ENCODE measurements around the gene HINT2. TPM values are rescaled to one million over a fixed set of nuclear protein-coding genes. Genes with fewer than 3 reads are reported as not detected.
A peak's percentile ranks its signal among the peaks of the same experiment; 100 is the strongest.

The HINT2 gene
- total RNA-seq, 1 donor from 2014 or later = 24.1 TPM

DNA sequence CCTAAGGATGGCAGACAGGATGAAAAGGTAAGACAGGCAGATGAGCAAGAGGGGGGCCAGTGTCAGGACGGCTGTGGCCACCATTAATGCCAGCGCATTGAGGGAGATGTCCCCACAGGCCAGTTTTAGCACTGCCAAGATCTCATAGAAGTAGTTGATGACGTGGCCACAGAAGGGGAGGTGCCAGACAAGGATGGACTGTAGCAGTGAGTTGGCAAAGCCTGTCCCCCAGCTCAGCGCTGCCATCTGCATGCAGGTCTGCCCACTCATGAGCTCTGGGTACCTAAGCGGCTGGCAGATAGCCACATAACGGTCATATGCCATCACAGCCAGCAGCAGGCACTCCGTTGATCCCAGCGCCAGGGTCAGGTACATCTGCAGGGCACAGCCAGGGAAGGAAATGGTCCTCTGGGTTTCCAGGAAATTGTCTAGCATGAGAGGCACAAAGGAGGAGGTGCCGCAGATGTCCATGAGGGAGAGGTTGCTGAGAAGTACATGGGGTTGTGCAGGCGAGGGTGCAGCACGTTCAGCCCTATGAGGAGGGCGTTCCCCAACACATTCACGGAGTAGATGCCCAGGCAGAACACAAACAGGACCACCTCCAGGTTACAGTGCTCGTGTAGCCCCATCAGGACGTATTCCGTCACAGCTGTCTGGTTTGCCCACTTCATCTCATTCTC is 44.6 kb upstream of the HINT2 start:
- intact Hi-C loops (cut with DNase I) = no loop called here
- peak; percentile 80 to 81 for DNase-seq (ENCODE audit: extremely low spot score in 2 of 2)
- Histone ChIP-seq H3K4me3 (no peak overlapping the region), H3K4me1 (peaks cover 13% of the 10 kb centered on the region), H3K27ac (no peak overlapping the region), H3K9me3 (no peaks in the 10 kb centered on the region), H3K36me3 (no peaks in the 10 kb centered on the region), H3K27me3 (no peaks in the 10 kb centered on the region)
- TF ChIP-seq, protein P1, sequence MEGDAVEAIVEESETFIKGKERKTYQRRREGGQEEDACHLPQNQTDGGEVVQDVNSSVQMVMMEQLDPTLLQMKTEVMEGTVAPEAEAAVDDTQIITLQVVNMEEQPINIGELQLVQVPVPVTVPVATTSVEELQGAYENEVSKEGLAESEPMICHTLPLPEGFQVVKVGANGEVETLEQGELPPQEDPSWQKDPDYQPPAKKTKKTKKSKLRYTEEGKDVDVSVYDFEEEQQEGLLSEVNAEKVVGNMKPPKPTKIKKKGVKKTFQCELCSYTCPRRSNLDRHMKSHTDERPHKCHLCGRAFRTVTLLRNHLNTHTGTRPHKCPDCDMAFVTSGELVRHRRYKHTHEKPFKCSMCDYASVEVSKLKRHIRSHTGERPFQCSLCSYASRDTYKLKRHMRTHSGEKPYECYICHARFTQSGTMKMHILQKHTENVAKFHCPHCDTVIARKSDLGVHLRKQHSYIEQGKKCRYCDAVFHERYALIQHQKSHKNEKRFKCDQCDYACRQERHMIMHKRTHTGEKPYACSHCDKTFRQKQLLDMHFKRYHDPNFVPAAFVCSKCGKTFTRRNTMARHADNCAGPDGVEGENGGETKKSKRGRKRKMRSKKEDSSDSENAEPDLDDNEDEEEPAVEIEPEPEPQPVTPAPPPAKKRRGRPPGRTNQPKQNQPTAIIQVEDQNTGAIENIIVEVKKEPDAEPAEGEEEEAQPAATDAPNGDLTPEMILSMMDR (IDR thresholded peaks at IDR 0.05) = no peak
- TF ChIP-seq POLR2AphosphoS5 (IDR thresholded peaks at IDR 0.05; ENCODE audit: insufficient read depth in 1 of 2, low read depth in 1 of 2) (peak in 1 of 2 donors; percentile 10), POLR2A (IDR thresholded peaks at IDR 0.05) (no peak)

- no peaks in the 10 kb centered on the region for H3K9me3 ChIP-seq
- no peak overlapping the region for H3K4me3 ChIP-seq
- H3K27me3 ChIP-seq = no peaks in the 10 kb centered on the region
- peaks cover 13% of the 10 kb centered on the region for H3K4me1 ChIP-seq
- intact Hi-C loops (cut with DNase I) = no loop called here
- H3K36me3 ChIP-seq = no peaks in the 10 kb centered on the region
- peak in 1 of 2 donors; percentile 76 for DNase-seq (ENCODE audit: extremely low spot score in 2 of 2)
- TF ChIP-seq POLR2A (IDR thresholded peaks at IDR 0.05) = no peak
- TF ChIP-seq, protein P1 (IDR thresholded peaks at IDR 0.05) = no peak
- no peak for TF ChIP-seq POLR2AphosphoS5 (IDR thresholded peaks at IDR 0.05; ENCODE audit: insufficient read depth in 1 of 2, low read depth in 1 of 2)
- H3K27ac ChIP-seq = no peak overlapping the region
Observed at GRCh38 chr9:35858458-35858857, 43.6 kb upstream of the HINT2 start.

- intact Hi-C loops (cut with DNase I) = no loop called here
- Histone ChIP-seq H3K4me3 (no peak overlapping the region), H3K36me3 (no peaks in the 10 kb centered on the region), H3K27ac (no peak overlapping the region), H3K4me1 (peaks cover 13% of the 10 kb centered on the region), H3K9me3 (no peaks in the 10 kb centered on the region), H3K27me3 (no peaks in the 10 kb centered on the region)
- TF ChIP-seq, protein P1 (IDR thresholded peaks at IDR 0.05) = no peak
- TF ChIP-seq POLR2A (IDR thresholded peaks at IDR 0.05) (no peak), POLR2AphosphoS5 (IDR thresholded peaks at IDR 0.05; ENCODE audit: insufficient read depth in 1 of 2, low read depth in 1 of 2) (no peak)
- DNase-seq (ENCODE audit: extremely low spot score in 2 of 2) = peak in 1 of 2 donors; percentile 79
Observed at GRCh38 chr9:35856882-35857281, 42.0 kb upstream of the HINT2 start.

GRCh38 chr9:35856206-35856605 is 41.4 kb upstream of the HINT2 start:
- H3K27me3 ChIP-seq = no peaks in the 10 kb centered on the region
- H3K4me3 ChIP-seq = no peak overlapping the region
- intact Hi-C loops (cut with DNase I) = no loop called here
- no peaks in the 10 kb centered on the region for H3K36me3 ChIP-seq
- TF ChIP-seq POLR2AphosphoS5 (IDR thresholded peaks at IDR 0.05; ENCODE audit: insufficient read depth in 1 of 2, low read depth in 1 of 2) (no peak), POLR2A (IDR thresholded peaks at IDR 0.05) (no peak)
- TF ChIP-seq, protein P1 (IDR thresholded peaks at IDR 0.05) = no peak
- peaks cover 13% of the 10 kb centered on the region for H3K4me1 ChIP-seq
- no peak overlapping the region for H3K27ac ChIP-seq
- no peaks in the 10 kb centered on the region for H3K9me3 ChIP-seq
- DNase-seq (ENCODE audit: extremely low spot score in 2 of 2) = no peak

DNA sequence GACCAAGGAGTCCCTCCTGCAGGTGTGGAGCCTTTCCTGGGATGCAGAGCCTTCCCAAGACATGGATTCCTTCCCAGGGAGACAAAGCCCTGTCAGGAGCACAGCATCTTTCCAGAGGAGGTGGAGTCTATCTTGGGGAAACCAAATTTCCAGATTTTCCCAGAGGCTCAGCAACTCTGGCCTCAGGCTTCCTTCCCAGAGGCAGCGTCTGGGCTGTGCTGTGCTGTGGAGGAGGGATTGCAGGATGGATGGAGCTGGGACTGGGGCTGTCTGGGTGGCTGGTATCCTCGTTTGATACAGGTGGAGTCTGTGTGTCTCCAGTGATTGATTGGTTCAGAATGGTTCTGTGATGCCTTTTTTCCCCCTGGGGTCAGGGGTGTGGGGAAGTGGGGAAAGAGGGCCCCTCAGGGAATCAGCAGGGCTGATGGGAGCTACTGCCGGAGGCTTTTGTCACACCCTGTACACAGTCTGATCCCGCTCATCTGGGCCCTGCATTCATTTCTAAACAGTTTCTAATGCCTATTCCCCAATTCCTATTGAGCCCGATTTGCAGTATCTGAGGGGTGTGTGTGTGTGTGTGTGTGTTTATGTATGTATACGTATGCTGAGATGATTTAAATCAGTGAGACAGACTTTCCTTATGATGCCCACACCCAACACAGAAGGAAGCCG is 39.4 kb upstream of the HINT2 start:
- Histone ChIP-seq H3K4me1 (no peaks in the 10 kb centered on the region), H3K36me3 (no peaks in the 10 kb centered on the region), H3K4me3 (no peak overlapping the region), H3K27me3 (no peaks in the 10 kb centered on the region), H3K9me3 (no peaks in the 10 kb centered on the region), H3K27ac (no peak overlapping the region)
- TF ChIP-seq, protein P1 (IDR thresholded peaks at IDR 0.05) = no peak
- TF ChIP-seq POLR2A (IDR thresholded peaks at IDR 0.05) (no peak), POLR2AphosphoS5 (IDR thresholded peaks at IDR 0.05; ENCODE audit: insufficient read depth in 1 of 2, low read depth in 1 of 2) (no peak)
- peak; percentile 61 to 62 for DNase-seq (ENCODE audit: extremely low spot score in 2 of 2)
- intact Hi-C loops (cut with DNase I) = no loop called here
